ENCODE results near the gene WWOX. TPM values are rescaled to one million over a fixed set of nuclear protein-coding genes. Genes with fewer than 3 reads are reported as not detected.
"Not testable (repeated sequence)": the region's sequence is repeated elsewhere in the genome, so short reads cannot be mapped to it uniquely, and the experiment has no call there.

WWOX gene
- 19.2 TPM for total RNA-seq
- long read RNA-seq, partial matches to known transcripts = 0 of 38 reads
- long read RNA-seq, other reads (novel, unspliced or antisense) = 34 of 38 reads

DNA sequence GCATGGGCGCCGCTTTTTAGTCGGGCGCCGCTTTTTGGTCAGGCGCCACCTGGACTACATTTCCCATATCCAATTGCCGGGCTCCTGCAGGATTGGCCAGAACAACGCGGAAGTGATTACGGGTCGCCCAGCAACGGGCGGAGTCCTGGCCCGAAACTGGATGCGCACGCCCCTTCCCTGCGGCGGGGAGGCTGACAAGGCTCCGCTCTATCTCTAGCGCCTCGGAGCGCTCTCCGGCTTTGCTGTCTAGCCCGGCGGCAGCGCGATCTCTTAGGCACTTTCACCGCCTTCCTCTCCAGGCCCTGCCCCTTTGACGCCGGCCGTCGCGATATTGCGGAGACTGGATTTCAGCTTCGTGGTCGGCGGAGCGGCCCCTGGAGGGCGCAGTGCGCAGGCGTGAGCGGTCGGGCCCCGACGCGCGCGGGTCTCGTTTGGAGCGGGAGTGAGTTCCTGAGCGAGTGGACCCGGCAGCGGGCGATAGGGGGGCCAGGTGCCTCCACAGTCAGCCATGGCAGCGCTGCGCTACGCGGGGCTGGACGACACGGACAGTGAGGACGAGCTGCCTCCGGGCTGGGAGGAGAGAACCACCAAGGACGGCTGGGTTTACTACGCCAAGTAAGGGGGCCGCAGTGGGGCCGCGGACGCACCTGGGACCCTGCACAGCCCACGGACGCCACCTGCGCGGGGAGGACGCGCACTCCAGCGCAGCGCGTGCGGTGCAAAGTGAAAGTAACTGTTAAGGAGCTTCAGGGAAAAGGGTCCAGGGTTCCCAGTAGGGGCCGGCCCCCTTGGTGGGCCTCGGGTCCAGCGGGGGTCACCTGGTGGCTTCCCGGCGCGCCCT lies at the start of gene WWOX:
WWOX (plus strand) TSS at position 384 of the 841 bp plus-strand sequence.
- TF ChIP-seq, protein P1, sequence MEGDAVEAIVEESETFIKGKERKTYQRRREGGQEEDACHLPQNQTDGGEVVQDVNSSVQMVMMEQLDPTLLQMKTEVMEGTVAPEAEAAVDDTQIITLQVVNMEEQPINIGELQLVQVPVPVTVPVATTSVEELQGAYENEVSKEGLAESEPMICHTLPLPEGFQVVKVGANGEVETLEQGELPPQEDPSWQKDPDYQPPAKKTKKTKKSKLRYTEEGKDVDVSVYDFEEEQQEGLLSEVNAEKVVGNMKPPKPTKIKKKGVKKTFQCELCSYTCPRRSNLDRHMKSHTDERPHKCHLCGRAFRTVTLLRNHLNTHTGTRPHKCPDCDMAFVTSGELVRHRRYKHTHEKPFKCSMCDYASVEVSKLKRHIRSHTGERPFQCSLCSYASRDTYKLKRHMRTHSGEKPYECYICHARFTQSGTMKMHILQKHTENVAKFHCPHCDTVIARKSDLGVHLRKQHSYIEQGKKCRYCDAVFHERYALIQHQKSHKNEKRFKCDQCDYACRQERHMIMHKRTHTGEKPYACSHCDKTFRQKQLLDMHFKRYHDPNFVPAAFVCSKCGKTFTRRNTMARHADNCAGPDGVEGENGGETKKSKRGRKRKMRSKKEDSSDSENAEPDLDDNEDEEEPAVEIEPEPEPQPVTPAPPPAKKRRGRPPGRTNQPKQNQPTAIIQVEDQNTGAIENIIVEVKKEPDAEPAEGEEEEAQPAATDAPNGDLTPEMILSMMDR (IDR thresholded peaks at IDR 0.05) = no peak
- Histone ChIP-seq H3K4me1 (peaks cover 14% of the 10 kb centered on the region), H3K4me3 (peak within 1 kb of the TSS; percentile 83), H3K27ac (peak within 1 kb of the TSS; percentile 91), H3K9me3 (no peaks in the 10 kb centered on the region), H3K36me3 (no peaks in the 10 kb centered on the region), H3K27me3 (ENCODE audit: low read depth) (peaks cover under 1% of the 10 kb centered on the region)
- peak; percentile 98 for DNase-seq
- peak; percentile 97 for ATAC-seq
- intact Hi-C loops (cut with DNase I) = no loop called here

DNA sequence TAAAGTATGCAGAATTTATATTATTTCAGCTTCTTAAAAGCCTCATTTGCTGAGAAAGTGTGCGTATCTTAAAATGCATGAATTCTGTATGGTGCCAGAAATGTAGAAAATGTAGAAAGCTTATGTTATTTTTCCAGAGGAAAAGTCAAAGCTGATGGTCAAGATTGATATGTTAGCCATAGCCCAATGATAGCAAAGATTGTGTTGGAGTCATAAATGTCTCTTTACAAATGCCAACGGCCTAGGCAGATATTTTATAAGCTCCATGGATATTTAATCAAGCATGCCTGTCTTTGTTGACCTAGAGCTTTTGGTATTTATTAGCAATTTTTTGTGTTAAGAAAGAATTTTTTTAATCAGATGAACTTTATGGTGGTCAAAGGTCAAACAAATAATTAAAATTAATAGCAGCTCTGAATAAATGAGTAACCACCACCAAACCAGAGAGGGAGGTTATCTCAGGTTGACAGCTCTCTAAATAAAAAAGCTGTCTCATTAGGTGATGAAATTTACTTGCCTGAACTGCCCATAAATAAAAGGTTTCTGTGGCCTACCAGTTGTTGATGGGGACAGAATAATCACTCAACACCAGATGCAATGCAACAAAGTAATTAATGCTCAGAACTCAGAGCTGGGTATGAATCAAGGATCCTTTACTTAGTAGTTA lies 48.6 kb upstream of the WWOX start:
- no peak overlapping the region for H3K27ac ChIP-seq
- intact Hi-C loops (cut with DNase I) = no loop called here
- no peak for ATAC-seq
- H3K9me3 ChIP-seq = no peaks in the 10 kb centered on the region
- no peaks in the 10 kb centered on the region for H3K36me3 ChIP-seq
- H3K4me3 ChIP-seq = no peak overlapping the region
- DNase-seq = no peak
- no peaks in the 10 kb centered on the region for H3K4me1 ChIP-seq
- TF ChIP-seq, protein P1 (IDR thresholded peaks at IDR 0.05) = no peak
- peaks cover 3% of the 10 kb centered on the region for H3K27me3 ChIP-seq (ENCODE audit: low read depth)

DNA sequence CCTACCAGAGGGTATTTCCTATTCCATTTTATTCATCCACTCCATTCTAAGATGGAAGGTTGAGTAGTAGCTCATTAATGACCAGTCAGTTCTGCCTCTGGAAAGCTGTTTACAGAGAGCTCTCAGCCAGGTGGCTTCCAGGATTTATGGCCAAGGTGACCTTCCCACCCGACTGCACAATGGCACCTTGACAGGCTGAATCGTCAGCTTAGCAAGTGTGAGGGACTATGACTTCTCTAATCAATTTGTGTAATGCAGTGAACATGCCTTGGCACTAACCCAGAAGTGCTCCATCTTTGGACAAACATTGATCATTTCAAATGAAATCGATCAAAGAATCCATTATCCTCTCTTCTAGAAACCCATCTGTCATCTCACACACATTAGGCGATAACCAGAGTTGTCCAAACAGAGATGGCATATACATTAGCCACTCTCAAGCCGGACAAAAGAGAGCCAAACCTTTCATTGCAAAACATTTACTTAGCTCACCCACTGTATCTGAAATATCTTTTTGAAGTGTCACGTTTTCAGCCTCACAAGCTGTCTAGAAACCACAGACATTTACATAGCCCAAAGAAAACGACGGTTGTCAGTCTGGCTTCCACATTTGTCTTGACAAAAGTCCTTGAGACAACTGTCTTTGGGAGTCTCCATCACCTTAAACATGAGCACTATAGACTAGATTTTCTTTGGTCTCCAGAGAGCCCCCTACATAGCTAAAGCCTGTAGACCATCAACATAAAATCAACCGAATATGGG lies 41.5 kb upstream of the WWOX start:
- H3K4me3 ChIP-seq = no peak overlapping the region
- intact Hi-C loops (cut with DNase I) = no loop called here
- no peaks in the 10 kb centered on the region for H3K9me3 ChIP-seq
- H3K36me3 ChIP-seq = no peaks in the 10 kb centered on the region
- H3K27ac ChIP-seq = no peak overlapping the region
- H3K27me3 ChIP-seq (ENCODE audit: low read depth) = no peaks in the 10 kb centered on the region
- H3K4me1 ChIP-seq = no peaks in the 10 kb centered on the region
- no peak for ATAC-seq
- TF ChIP-seq, protein P1 (IDR thresholded peaks at IDR 0.05) = no peak
- DNase-seq = no peak

DNA sequence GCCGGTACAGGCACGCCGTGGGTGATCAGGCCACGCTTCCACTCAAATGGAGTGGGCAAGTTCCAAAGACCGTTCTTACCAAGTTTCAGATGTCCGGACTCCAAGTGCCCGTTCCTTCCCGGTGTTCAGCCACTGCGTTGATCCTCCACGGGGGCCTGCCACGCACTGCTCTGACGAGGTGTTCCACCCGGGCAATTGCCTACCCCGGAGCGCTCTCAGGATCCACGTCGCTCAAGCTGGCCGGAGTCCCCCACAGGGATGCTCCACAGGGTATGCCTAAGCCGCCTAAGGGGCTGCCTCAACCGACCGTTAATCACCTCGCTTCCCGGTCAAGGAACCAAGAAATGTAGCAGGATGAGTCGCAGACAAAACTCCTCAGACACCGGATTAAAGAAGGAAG lies 39.6 kb upstream of the WWOX start:
- H3K4me1 ChIP-seq; intact Hi-C loops (cut with DNase I); H3K4me3 ChIP-seq; ATAC-seq; H3K9me3 ChIP-seq; H3K27me3 ChIP-seq (ENCODE audit: low read depth); H3K36me3 ChIP-seq; DNase-seq; H3K27ac ChIP-seq: not testable (repeated sequence)

DNA sequence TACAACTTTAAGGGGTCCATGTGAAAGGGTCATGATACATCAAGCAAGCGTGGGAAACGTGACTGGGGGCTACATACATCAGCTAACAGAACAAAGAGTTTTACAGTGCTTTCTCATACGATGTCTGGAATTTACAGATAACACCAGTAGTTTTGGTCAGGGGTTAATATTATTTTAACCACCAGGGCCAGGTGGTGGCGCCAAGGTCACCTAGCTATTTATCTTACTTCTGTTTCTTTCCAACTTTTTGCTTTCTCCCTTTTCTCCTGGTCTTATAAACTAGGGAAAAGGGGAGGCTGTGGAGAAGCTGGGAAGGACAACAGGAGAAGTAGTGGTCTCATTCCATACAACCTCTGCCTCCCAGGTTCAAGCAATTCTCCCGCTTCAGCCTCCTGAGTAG lies 39.2 kb upstream of the WWOX start:
- ATAC-seq (no peak), DNase-seq (no peak)
- H3K4me1 ChIP-seq = no peaks in the 10 kb centered on the region
- H3K36me3 ChIP-seq = no peaks in the 10 kb centered on the region
- H3K4me3 ChIP-seq = no peak overlapping the region
- intact Hi-C loops (cut with DNase I) = no loop called here
- no peak overlapping the region for H3K27ac ChIP-seq
- H3K27me3 ChIP-seq (ENCODE audit: low read depth) = no peaks in the 10 kb centered on the region
- H3K9me3 ChIP-seq = no peaks in the 10 kb centered on the region
- TF ChIP-seq, protein P1 (IDR thresholded peaks at IDR 0.05) = no peak

Measured in lower lobe of right lung (tissue), 2 donors.